Tibial nerve (tissue), 4 donors: ENCODE data around the gene EXOC3. TPM values are rescaled to one million over a fixed set of nuclear protein-coding genes. Genes with fewer than 3 reads are reported as not detected.

Experiments
- DNase-seq, 2 donors: peaks; one replicate each; pipeline ENCODE4 v3.0.0-alpha.2; 2019; ENCODE audit warnings: low spot score in 2 of 2
- H3K27ac ChIP-seq, 4 donors: fragments of 200-600 bp; sonication (generic) in 3 of 4; one replicate each; pipeline ENCODE4 v1.5.1; 2017 to 2019; ENCODE audit warnings: mild to moderate bottlenecking in 1 of 4
- H3K27me3 ChIP-seq, 2 donors: fragments of 200-600 bp; sonication (generic) in 1 of 2; one replicate each; pipeline versions ENCODE4 v1.5.1 to v1.6.0; 2017 to 2019
- H3K36me3 ChIP-seq, 3 donors: fragments of 200-600 bp; sonication (generic); one replicate each; pipeline ENCODE4 v1.5.1; 2018 to 2019
- H3K4me1 ChIP-seq, 4 donors: fragments of 200-600 bp; sonication (generic) in 3 of 4; one replicate each; pipeline ENCODE4 v1.5.1; 2017 to 2019
- H3K4me3 ChIP-seq, 4 donors: fragments of 200-600 bp; sonication (generic) in 3 of 4; one replicate each; pipeline ENCODE4 v1.5.1; 2017 to 2019; ENCODE audit warnings: mild to moderate bottlenecking in 1 of 4, moderate library complexity in 1 of 4
- H3K9me3 ChIP-seq, 4 donors: fragments of 200-600 bp; sonication (generic) in 3 of 4; one replicate each; pipeline ENCODE4 v1.5.1; 2017 to 2019
- CTCF ChIP-seq, 5 experiments: fragments of 200-600 bp in 3 of 5; fragments of 450-650 bp in 2 of 5; sonication (generic) in 3 of 5; IDR thresholded peaks; one replicate each; pipeline ENCODE4 v1.5.1; 2016 to 2019; ENCODE audit warnings: antibody characterized with exemption in 5 of 5, mild to moderate bottlenecking in 3 of 5, moderate library complexity in 2 of 5
- EP300 ChIP-seq, 2 donors: sonication (generic); formaldehyde crosslinking; IDR thresholded peaks; one replicate each; pipeline ENCODE4 v1.6.1; 2017; ENCODE audit warnings: antibody characterized with exemption in 2 of 2, mild to moderate bottlenecking in 1 of 2
- POLR2A ChIP-seq, 2 donors: fragments of 450-650 bp; IDR thresholded peaks; one replicate each; pipeline ENCODE4 v1.6.1; 2017; ENCODE audit warnings: antibody characterized with exemption in 2 of 2, mild to moderate bottlenecking in 2 of 2, moderate library complexity in 2 of 2
- WGBS, 2 donors: methylation state at CpG; one replicate each; pipeline ENCODE4 v1.1.5; 2018; 5-methylcytosine and 5-hydroxymethylcytosine counted together
- total RNA-seq, 4 donors: library from RNA; depleted of rRNA; stranded (reverse); fragments of >200 nt; gene quantifications; one replicate each; pipeline ENCODE4 v1.1.0, GENCODE V29; 2016

EXOC3 gene
- total RNA-seq, 4 donors from 2014 or later = 53.5 to 98.4 (median 58.8) TPM

DNA sequence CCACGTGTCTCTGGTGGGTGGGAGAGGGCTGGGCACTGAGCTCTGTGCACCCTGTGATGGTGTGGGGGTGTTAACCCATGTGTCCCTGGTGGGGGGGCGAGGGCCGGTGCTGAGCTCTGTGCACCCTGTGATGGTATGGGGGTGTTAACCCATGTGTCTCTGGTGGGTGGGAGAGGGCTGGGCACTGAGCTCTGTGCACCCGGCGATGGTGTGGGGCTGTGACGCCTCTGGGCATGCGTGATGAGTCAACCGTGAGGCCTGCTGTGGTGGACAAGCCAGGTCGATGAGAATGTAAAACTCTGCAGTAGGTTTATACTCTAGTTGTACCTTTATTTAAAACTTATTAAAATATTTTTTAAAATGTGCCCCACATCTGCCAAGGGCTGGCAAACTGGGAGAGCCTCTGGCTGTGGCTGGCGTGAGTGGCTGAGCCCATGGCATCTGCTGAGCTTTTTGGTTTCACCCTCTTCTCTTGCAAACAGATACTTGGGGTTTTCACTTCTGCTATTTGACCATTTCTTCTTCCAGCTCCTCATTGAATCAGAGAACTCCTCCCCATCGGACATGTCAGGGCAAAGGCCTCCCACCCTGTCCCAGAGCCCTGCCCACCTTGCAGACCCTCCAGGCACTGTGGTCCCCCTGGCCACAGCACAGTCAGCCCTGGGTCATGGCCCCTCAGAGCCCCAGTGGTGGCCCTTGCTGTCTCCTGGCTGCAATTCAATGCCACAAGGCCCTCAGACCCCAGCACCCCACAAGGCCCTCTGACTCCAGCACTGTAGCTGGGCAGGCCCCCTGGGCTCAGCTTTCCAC lies 18.5 kb upstream of the EXOC3 start:
- Histone ChIP-seq H3K27ac (no peak overlapping the region), H3K36me3 (no peaks in the 10 kb centered on the region), H3K4me3 (no peak overlapping the region), H3K9me3 (no peaks in the 10 kb centered on the region), H3K27me3 (peaks cover 0 to 4% of the 10 kb centered on the region in 2 donors), H3K4me1 (peaks cover 0 to 3% (median 0%) of the 10 kb centered on the region in 4 donors)
- TF ChIP-seq CTCF (IDR thresholded peaks at IDR 0.05) = no peak
- TF ChIP-seq POLR2A (IDR thresholded peaks at IDR 0.05) = no peak
- no peak for TF ChIP-seq EP300 (IDR thresholded peaks at IDR 0.05)
- no peak for DNase-seq
- 56 to 68% methylated on average over 11 of the region's 11 CpGs for WGBS, 2 donors

GRCh38 chr5:425714-426113 lies 17.3 kb upstream of the EXOC3 start:
- peaks cover 0 to 11% (median 0%) of the 10 kb centered on the region in 4 donors for H3K4me1 ChIP-seq
- 37 to 40% methylated on average over 5 of the region's 5 CpGs for WGBS, 2 donors
- DNase-seq = no peak
- no peak overlapping the region for H3K4me3 ChIP-seq
- peaks cover 0 to 4% of the 10 kb centered on the region in 2 donors for H3K27me3 ChIP-seq
- no peak for TF ChIP-seq EP300 (IDR thresholded peaks at IDR 0.05)
- TF ChIP-seq POLR2A (IDR thresholded peaks at IDR 0.05) = no peak
- TF ChIP-seq CTCF (IDR thresholded peaks at IDR 0.05) = peak in 2 of 5 experiments; percentile 7 to 10
- H3K36me3 ChIP-seq = no peaks in the 10 kb centered on the region
- no peaks in the 10 kb centered on the region for H3K9me3 ChIP-seq
- no peak overlapping the region for H3K27ac ChIP-seq

GRCh38 chr5:426392-426976 lies 16.5 kb upstream of the EXOC3 start:
- no peak overlapping the region for H3K4me3 ChIP-seq
- no peak overlapping the region for H3K27ac ChIP-seq
- no peak for DNase-seq
- H3K36me3 ChIP-seq = no peaks in the 10 kb centered on the region
- H3K9me3 ChIP-seq = no peaks in the 10 kb centered on the region
- TF ChIP-seq POLR2A (IDR thresholded peaks at IDR 0.05) (no peak), EP300 (IDR thresholded peaks at IDR 0.05) (no peak), CTCF (IDR thresholded peaks at IDR 0.05) (no peak)
- H3K27me3 ChIP-seq = peaks cover 0 to 4% of the 10 kb centered on the region in 2 donors
- 62 to 91% methylated on average over 3 of the region's 3 CpGs for WGBS, 2 donors
- peaks cover 0 to 11% (median 0%) of the 10 kb centered on the region in 4 donors for H3K4me1 ChIP-seq

DNA sequence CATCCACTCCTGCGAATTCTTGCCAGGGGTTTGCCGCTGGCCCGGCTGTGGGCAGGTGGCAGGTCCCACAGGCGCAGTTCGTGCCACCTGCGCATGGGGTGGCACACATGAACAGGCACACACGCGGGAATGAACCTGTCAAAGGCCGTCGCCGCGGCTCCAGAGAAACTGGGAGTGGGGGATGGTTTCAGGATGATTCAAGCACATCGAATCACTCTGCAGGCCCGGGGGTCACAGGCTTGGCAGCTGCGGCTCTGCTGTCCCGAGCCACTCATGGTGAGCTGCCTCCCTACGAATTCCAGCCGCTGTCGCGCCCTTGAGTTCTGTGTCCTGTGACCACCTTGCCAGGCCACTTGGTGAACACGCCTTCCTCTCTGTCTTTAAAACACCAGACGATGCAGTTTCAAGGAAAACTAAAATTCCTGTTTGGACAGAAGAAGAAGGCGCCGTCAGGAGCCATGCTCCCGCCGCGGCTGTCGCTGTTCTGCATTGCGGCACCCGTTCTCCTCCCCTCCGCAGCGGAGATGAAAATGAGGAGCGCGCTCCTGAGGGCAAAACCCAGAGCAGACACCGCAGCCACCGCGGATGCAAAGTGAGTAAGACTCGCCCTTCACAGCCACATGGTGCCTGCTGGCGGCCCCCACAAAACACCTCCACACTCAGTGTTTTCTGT lies 15.4 kb upstream of the EXOC3 start:
- TF ChIP-seq POLR2A (IDR thresholded peaks at IDR 0.05) (no peak), EP300 (IDR thresholded peaks at IDR 0.05) (no peak), CTCF (IDR thresholded peaks at IDR 0.05) (no peak)
- Histone ChIP-seq H3K4me1 (peaks cover 0 to 11% (median 0%) of the 10 kb centered on the region in 4 donors), H3K27me3 (peaks cover 0 to 4% of the 10 kb centered on the region in 2 donors), H3K4me3 (no peak overlapping the region), H3K36me3 (no peaks in the 10 kb centered on the region), H3K27ac (no peak overlapping the region), H3K9me3 (no peaks in the 10 kb centered on the region)
- WGBS, 2 donors = 94 to 95% methylated on average over 36 to 39 of the region's 39 CpGs
- no peak for DNase-seq
